Gastroesophageal sphincter (tissue), 3 donors: ENCODE data around the gene ADGRL1.

Experiments
- EP300 ChIP-seq: sonication (generic); formaldehyde crosslinking; IDR thresholded peaks from one replicate; pipeline ENCODE4 v1.6.1; 2017; ENCODE audit warnings: antibody characterized with exemption, mild to moderate bottlenecking
- POLR2A ChIP-seq, 2 donors: fragments of 450-650 bp; IDR thresholded peaks; one replicate each; pipeline ENCODE4 v1.6.1; 2017; ENCODE audit warnings: antibody characterized with exemption in 2 of 2, mild to moderate bottlenecking in 2 of 2, moderate library complexity in 1 of 2
- POLR2AphosphoS5 ChIP-seq: sonication (generic); formaldehyde crosslinking; IDR thresholded peaks from one replicate; pipeline ENCODE4 v1.6.1; 2017; ENCODE audit warnings: antibody characterized with exemption
- TF ChIP-seq, protein P1 (sequence below), 4 experiments: fragments of 200-600 bp in 2 of 4; fragments of 450-650 bp in 2 of 4; sonication (generic) in 1 of 4; IDR thresholded peaks; one replicate each; pipeline ENCODE4 v1.5.1; 2017 to 2019; ENCODE audit warnings: antibody characterized with exemption in 4 of 4, mild to moderate bottlenecking in 2 of 4, moderate library complexity in 2 of 4

DNA sequence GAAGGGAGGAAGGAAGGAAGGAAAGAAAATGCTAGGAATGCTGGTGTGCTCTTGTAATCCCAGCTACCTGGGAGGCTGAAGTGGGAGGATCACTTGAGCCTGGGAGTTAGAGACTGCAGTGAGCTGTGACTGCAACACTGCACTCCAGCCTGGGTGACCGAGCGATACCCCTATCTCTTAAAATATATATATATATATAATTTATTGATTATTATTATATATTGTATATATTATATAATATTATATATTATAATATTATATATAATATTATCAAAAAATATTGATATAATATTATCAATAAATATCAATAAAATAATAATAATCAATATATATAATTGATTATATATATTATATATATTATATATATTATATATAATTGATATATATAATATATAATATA lies 8.6 kb upstream of the ADGRL1 start:
- TF ChIP-seq, protein P1, sequence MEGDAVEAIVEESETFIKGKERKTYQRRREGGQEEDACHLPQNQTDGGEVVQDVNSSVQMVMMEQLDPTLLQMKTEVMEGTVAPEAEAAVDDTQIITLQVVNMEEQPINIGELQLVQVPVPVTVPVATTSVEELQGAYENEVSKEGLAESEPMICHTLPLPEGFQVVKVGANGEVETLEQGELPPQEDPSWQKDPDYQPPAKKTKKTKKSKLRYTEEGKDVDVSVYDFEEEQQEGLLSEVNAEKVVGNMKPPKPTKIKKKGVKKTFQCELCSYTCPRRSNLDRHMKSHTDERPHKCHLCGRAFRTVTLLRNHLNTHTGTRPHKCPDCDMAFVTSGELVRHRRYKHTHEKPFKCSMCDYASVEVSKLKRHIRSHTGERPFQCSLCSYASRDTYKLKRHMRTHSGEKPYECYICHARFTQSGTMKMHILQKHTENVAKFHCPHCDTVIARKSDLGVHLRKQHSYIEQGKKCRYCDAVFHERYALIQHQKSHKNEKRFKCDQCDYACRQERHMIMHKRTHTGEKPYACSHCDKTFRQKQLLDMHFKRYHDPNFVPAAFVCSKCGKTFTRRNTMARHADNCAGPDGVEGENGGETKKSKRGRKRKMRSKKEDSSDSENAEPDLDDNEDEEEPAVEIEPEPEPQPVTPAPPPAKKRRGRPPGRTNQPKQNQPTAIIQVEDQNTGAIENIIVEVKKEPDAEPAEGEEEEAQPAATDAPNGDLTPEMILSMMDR (IDR thresholded peaks at IDR 0.05), result no peak
- no peak for TF ChIP-seq POLR2A (IDR thresholded peaks at IDR 0.05)
- no peak for TF ChIP-seq POLR2AphosphoS5
- no peak for TF ChIP-seq EP300
